Prostate gland (tissue), 2 donors: ENCODE results near the gene SPRED1. TPM values are rescaled to one million over a fixed set of nuclear protein-coding genes. Genes with fewer than 3 reads are reported as not detected.

ENCODE experiments used
- DNase-seq: peaks from one replicate; pipeline ENCODE4 v3.0.0-alpha.2; 2019; ENCODE audit warnings: low spot score
- H3K27ac ChIP-seq, 2 donors: fragments of 200-600 bp; sonication (generic); 2 replicates each; pipeline ENCODE4 v1.5.1; 2017 to 2019
- H3K27me3 ChIP-seq: fragments of 200-600 bp; sonication (generic); replicated peaks from 2 replicates; pipeline ENCODE4 v1.5.1; 2019; ENCODE audit not compliant: insufficient read depth
- H3K36me3 ChIP-seq, 2 donors: fragments of 200-600 bp; sonication (generic); 1 replicate in 1 of 2; 2 replicates in 1 of 2; pipeline versions ENCODE4 v1.5.1 to v1.8.1; 2017 to 2019
- H3K4me1 ChIP-seq: fragments of 200-600 bp; sonication (generic); replicated peaks from 2 replicates; pipeline ENCODE4 v1.5.1; 2019
- H3K4me3 ChIP-seq, 2 donors: fragments of 200-600 bp; sonication (generic); 2 replicates each; pipeline ENCODE4 v1.5.1; 2017 to 2019
- H3K9me3 ChIP-seq: fragments of 200-600 bp; sonication (generic); 2 replicates; pipeline ENCODE4 v1.5.1; 2017
- POLR2A ChIP-seq: fragments of 450-650 bp; IDR thresholded peaks from one replicate; pipeline ENCODE4 v1.6.1; 2016; ENCODE audit warnings: antibody characterized with exemption, mild to moderate bottlenecking
- POLR2AphosphoS5 ChIP-seq: sonication (generic); formaldehyde crosslinking; IDR thresholded peaks from one replicate; pipeline ENCODE4 v1.6.1; 2017; ENCODE audit warnings: antibody characterized with exemption
- WGBS: methylation state at CpG from one replicate; pipeline ENCODE4 v1.1.5; 2018; 5-methylcytosine and 5-hydroxymethylcytosine counted together
- intact Hi-C: fragments of 100-400 bp; cut with DNase I; formaldehyde crosslinking; loops from one replicate; pipeline ENCODE4 v1.14.2; 2022
- total RNA-seq, 2 donors: library from RNA; depleted of rRNA; stranded (reverse); fragments of >200 nt; gene quantifications; one replicate each; pipeline ENCODE4 v1.1.0, GENCODE V29; 2016
- TF ChIP-seq, protein P1 (sequence below), 4 experiments: fragments of 200-600 bp in 2 of 4; fragments of 450-650 bp in 2 of 4; sonication (generic) in 2 of 4; IDR thresholded peaks; 1 replicate in 3 of 4; 2 replicates in 1 of 4; pipeline ENCODE4 v1.5.1; 2016 to 2019; ENCODE audit warnings: antibody characterized with exemption in 4 of 4, mild to moderate bottlenecking in 2 of 4, moderate library complexity in 2 of 4

The SPRED1 gene
- total RNA-seq, 2 donors from 2014 or later = 9.5 to 13.3 TPM

DNA sequence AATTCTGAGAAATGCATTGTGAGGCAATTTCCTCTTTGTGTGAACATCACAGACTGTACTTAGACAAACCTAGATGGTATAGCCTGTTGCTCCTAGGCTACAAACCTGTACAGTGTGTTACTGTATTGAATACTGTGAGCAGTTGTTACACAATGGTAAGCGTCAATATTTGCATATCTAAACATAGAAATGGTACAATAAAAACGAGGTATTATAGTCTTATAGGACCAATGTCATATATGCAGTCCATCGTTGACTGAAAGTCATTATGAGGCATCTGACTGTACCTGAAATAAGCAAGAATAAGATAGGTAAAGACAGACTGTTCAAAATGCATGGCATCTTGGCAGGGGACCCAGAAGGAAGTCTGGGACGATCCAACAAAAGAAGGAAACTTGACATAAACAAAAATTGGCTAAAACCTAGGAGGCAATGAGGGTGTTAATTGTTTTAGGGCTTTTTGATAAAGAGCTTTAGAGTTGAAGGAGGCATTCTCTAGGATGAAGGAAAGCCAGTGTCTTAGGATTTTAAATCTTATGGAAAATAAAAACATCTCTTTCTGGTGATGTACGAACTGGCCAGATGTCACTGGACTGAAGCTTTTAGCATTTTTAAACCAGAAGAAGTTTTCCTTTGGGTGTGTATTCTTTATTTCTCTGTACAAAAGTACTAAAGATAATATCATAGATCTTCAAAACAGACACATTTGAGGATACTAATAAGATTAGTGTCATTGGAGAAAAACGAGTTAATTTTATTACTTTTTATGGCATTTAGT is 9.2 kb upstream of the SPRED1 start:
- no peaks in the 10 kb centered on the region for H3K36me3 ChIP-seq
- 44% methylated on average over 6 of the region's 6 CpGs for WGBS
- no peak overlapping the region for H3K27ac ChIP-seq
- no peak overlapping the region for H3K4me3 ChIP-seq
- TF ChIP-seq POLR2A = no peak
- no peak for TF ChIP-seq POLR2AphosphoS5
- TF ChIP-seq, protein P1, sequence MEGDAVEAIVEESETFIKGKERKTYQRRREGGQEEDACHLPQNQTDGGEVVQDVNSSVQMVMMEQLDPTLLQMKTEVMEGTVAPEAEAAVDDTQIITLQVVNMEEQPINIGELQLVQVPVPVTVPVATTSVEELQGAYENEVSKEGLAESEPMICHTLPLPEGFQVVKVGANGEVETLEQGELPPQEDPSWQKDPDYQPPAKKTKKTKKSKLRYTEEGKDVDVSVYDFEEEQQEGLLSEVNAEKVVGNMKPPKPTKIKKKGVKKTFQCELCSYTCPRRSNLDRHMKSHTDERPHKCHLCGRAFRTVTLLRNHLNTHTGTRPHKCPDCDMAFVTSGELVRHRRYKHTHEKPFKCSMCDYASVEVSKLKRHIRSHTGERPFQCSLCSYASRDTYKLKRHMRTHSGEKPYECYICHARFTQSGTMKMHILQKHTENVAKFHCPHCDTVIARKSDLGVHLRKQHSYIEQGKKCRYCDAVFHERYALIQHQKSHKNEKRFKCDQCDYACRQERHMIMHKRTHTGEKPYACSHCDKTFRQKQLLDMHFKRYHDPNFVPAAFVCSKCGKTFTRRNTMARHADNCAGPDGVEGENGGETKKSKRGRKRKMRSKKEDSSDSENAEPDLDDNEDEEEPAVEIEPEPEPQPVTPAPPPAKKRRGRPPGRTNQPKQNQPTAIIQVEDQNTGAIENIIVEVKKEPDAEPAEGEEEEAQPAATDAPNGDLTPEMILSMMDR (IDR thresholded peaks at IDR 0.05) = no peak
- no peak for DNase-seq
- H3K4me1 ChIP-seq = no peaks in the 10 kb centered on the region
- no peaks in the 10 kb centered on the region for H3K27me3 ChIP-seq
- intact Hi-C loops = no loop called here
- H3K9me3 ChIP-seq = no peaks in the 10 kb centered on the region

DNA sequence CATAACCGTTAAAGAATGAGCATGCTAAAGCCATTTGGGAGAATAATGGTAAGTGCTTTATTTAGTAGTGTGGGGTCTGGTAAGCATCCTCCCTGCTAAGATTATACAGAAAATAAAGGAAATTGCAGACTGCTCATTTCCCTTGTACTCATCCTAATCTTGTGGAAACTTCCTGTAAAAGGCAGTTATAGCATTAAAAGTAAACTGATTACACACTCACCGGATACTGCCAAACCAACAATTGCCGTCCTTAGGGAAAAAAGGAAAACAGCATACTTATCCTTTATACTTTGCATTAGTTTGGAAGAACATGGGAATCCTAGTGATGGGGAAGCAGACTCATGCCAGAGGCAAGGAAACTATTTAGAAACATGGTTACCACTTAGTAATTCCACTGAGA is 5.3 kb upstream of the SPRED1 start:
- Histone ChIP-seq H3K9me3 (no peaks in the 10 kb centered on the region), H3K27ac (no peak overlapping the region), H3K36me3 (no peaks in the 10 kb centered on the region), H3K4me3 (no peak overlapping the region), H3K4me1 (no peaks in the 10 kb centered on the region), H3K27me3 (no peaks in the 10 kb centered on the region)
- WGBS = 75% methylated on average over 3 of the region's 3 CpGs
- intact Hi-C loops = no loop called here
- DNase-seq = no peak
- TF ChIP-seq, protein P1 (IDR thresholded peaks at IDR 0.05) = no peak
- no peak for TF ChIP-seq POLR2AphosphoS5
- TF ChIP-seq POLR2A = no peak

DNA sequence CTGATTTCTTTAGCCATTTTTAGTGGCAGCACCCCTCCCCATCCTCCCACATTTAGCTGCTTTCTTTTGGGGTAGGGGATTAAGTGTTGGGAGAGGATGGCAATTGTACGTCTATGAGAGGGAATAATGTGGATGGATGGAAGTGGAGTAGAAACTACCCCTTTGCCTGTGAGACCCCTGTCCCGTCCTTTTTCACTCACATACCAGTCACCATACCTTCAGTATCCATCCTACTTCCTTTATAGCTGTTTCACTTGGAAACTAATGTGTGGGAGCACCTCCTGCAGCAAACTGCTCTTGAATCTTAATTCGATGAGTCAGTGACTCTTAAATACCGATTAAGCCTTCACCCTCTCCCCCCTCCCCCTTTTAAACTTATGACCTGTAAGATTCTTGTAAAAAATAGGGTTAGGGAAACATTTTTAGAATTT is 730 bp downstream of the SPRED1 start:
- peak; percentile 20 for DNase-seq
- Histone ChIP-seq H3K27me3 (no peaks in the 10 kb centered on the region), H3K4me3 (peak overlapping the region; percentile 86 to 94), H3K27ac (peak overlapping the region; percentile 93 to 97), H3K4me1 (no peaks in the 10 kb centered on the region), H3K36me3 (no peaks in the 10 kb centered on the region), H3K9me3 (no peaks in the 10 kb centered on the region)
- WGBS = 0% methylated on average over 4 of the region's 4 CpGs
- intact Hi-C loops = loop anchor here (5.0 kb wide), 2 partner anchors 99 to 181 kb away; no protein-coding TSS in a partner anchor
- TF ChIP-seq, protein P1 (IDR thresholded peaks at IDR 0.05) = no peak
- peak; percentile 29 for TF ChIP-seq POLR2AphosphoS5
- peak; percentile 9 for TF ChIP-seq POLR2A

GRCh38 chr15:38254051-38254883 is 1.6 kb downstream of the SPRED1 start:
- H3K36me3 ChIP-seq = no peaks in the 10 kb centered on the region
- TF ChIP-seq, protein P1 (IDR thresholded peaks at IDR 0.05) = no peak
- peak; percentile 76 for TF ChIP-seq POLR2AphosphoS5
- under 1% methylated on average over 15 of the region's 15 CpGs for whole genome bisulfite sequencing
- H3K9me3 ChIP-seq = no peaks in the 10 kb centered on the region
- intact Hi-C loops = loop anchor here (5.0 kb wide), 2 partner anchors 98 to 182 kb away; no protein-coding TSS in a partner anchor
- H3K4me1 ChIP-seq = no peaks in the 10 kb centered on the region
- H3K27ac ChIP-seq = peak overlapping the region; percentile 93 to 97
- H3K4me3 ChIP-seq = peak overlapping the region; percentile 86 to 94
- peak; percentile 82 for DNase-seq
- H3K27me3 ChIP-seq = no peaks in the 10 kb centered on the region
